SK-N-SH treated with all-trans-retinoic acid at 6 μM for 48 hours (cell line): ENCODE results near the gene MED16.

Experiments used
- CREB5 ChIP-seq: fragments of 250-450 bp; sonication (Bioruptor Pico); IDR thresholded peaks from 2 replicates; pipeline ENCODE4 v1.5.1; 2020; ENCODE audit warnings: low read depth, mild to moderate bottlenecking, moderate library complexity
- CSDC2 ChIP-seq: fragments of 250-450 bp; sonication (Bioruptor Pico); IDR thresholded peaks from 2 replicates; pipeline ENCODE4 v1.5.0; 2020; ENCODE audit warnings: mild to moderate bottlenecking, moderate library complexity
- ISL1 ChIP-seq: fragments of 250-450 bp; sonication (Bioruptor Pico); IDR thresholded peaks from 2 replicates; pipeline ENCODE4 v2.1.2; 2022; ENCODE audit warnings: mild to moderate bottlenecking, moderate library complexity
- OSR1 ChIP-seq: fragments of 250-450 bp; sonication (Bioruptor Pico); IDR thresholded peaks from 2 replicates; pipeline ENCODE4 v1.8.0; 2022; ENCODE audit warnings: moderate library complexity, mild to moderate bottlenecking, inconsistent platforms
- RARB ChIP-seq: fragments of 250-450 bp; sonication (Bioruptor Pico); IDR thresholded peaks from 2 replicates; pipeline ENCODE4 v1.8.0; 2021; ENCODE audit warnings: mild to moderate bottlenecking, moderate library complexity
- TCF4 ChIP-seq: fragments of 250-450 bp; sonication (Bioruptor Pico); IDR thresholded peaks from 2 replicates; pipeline ENCODE4 v1.8.0; 2021; ENCODE audit warnings: mild to moderate bottlenecking, moderate library complexity, borderline replicate concordance
- ZC3H10 ChIP-seq: fragments of 250-450 bp; sonication (Bioruptor Pico); IDR thresholded peaks from 2 replicates; pipeline ENCODE4 v1.5.1; 2021; ENCODE audit warnings: mild to moderate bottlenecking, moderate library complexity
- ZFP30 ChIP-seq: fragments of 450-650 bp; formaldehyde crosslinking; IDR thresholded peaks from 2 replicates; pipeline ENCODE4 v1.5.0; 2022; ENCODE audit warnings: mild to moderate bottlenecking, moderate library complexity
- ZNF70 ChIP-seq: fragments of 450-650 bp; formaldehyde crosslinking; IDR thresholded peaks from 2 replicates; pipeline ENCODE4 v1.5.0; 2020; ENCODE audit warnings: mild to moderate bottlenecking, moderate library complexity
- TF ChIP-seq, protein P1 (sequence below): fragments of 250-450 bp; sonication (Bioruptor Pico); IDR thresholded peaks from 2 replicates; pipeline ENCODE4 v1.8.0; 2020; ENCODE audit warnings: mild to moderate bottlenecking, moderate library complexity, borderline replicate concordance

- no peak for TF ChIP-seq CREB5
- no peak for TF ChIP-seq OSR1 (CRISPR knock-in tag)
- no peak for TF ChIP-seq TCF4 (CRISPR knock-in tag)
- TF ChIP-seq ZFP30 (CRISPR knock-in tag), result no peak
- TF ChIP-seq ZC3H10 (CRISPR knock-in tag), result no peak
- TF ChIP-seq ZNF70 (CRISPR knock-in tag), result no peak
- TF ChIP-seq RARB (CRISPR knock-in tag), result no peak
- TF ChIP-seq, protein P1, sequence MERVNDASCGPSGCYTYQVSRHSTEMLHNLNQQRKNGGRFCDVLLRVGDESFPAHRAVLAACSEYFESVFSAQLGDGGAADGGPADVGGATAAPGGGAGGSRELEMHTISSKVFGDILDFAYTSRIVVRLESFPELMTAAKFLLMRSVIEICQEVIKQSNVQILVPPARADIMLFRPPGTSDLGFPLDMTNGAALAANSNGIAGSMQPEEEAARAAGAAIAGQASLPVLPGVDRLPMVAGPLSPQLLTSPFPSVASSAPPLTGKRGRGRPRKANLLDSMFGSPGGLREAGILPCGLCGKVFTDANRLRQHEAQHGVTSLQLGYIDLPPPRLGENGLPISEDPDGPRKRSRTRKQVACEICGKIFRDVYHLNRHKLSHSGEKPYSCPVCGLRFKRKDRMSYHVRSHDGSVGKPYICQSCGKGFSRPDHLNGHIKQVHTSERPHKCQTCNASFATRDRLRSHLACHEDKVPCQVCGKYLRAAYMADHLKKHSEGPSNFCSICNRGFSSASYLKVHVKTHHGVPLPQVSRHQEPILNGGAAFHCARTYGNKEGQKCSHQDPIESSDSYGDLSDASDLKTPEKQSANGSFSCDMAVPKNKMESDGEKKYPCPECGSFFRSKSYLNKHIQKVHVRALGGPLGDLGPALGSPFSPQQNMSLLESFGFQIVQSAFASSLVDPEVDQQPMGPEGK, result no peak
- no peak for TF ChIP-seq CSDC2 (CRISPR knock-in tag)
- TF ChIP-seq ISL1, result no peak
These were observed 71.0 kb downstream of the MED16 start, which contains the start of gene PLPPR3 for GRCh38 chr19:821825-822503.
